AG09309 (cell line): ENCODE measurements around the gene ITPK1.

Source experiments
- DNase-seq: peaks from one replicate; pipeline ENCODE4 v3.0.0-alpha.2; 2010; ENCODE audit warnings: low read depth
- H3K4me3 ChIP-seq: 2 replicates; pipeline ENCODE4 v1.5.1; 2011; ENCODE audit warnings: mild to moderate bottlenecking, low read depth, low read length, moderate library complexity; ENCODE audit not compliant: control insufficient read depth
- CTCF ChIP-seq: IDR thresholded peaks from 2 replicates; pipeline ENCODE4 v1.5.1; 2011; ENCODE audit warnings: mild to moderate bottlenecking, low read depth, low read length, inconsistent platforms; ENCODE audit not compliant: insufficient read depth, control insufficient read depth; ENCODE audit errors: missing control alignments

Gene ITPK1

GRCh38 chr14:92968291-92969020, 147.3 kb downstream of the ITPK1 start:
- TF ChIP-seq CTCF, result no peak
- no peak for DNase-seq
- H3K4me3 ChIP-seq, result no peak overlapping the region

GRCh38 chr14:92967346-92967926, 148.3 kb downstream of the ITPK1 start:
- DNase-seq, result no peak
- no peak for TF ChIP-seq CTCF
- no peak overlapping the region for H3K4me3 ChIP-seq

- H3K4me3 ChIP-seq, result no peak overlapping the region
- no peak for TF ChIP-seq CTCF
- no peak for DNase-seq
These were observed 150.4 kb downstream of the ITPK1 start for GRCh38 chr14:92965281-92965680.

- no peak overlapping the region for H3K4me3 ChIP-seq
- no peak for TF ChIP-seq CTCF
- DNase-seq, result no peak
These were observed 151.3 kb downstream of the ITPK1 start for GRCh38 chr14:92964124-92965109.

GRCh38 chr14:92963301-92964123, 152.2 kb downstream of the ITPK1 start:
- no peak for TF ChIP-seq CTCF
- no peak for DNase-seq
- no peak overlapping the region for H3K4me3 ChIP-seq

- TF ChIP-seq CTCF, result no peak
- no peak overlapping the region for H3K4me3 ChIP-seq
- DNase-seq, result no peak
These were observed 153.0 kb downstream of the ITPK1 start for GRCh38 chr14:92962831-92963095.
